C1 segment of cervical spinal cord (tissue), 14 donors: ENCODE data around the gene RIC1.
"Not testable (repeated sequence)": the region's sequence is repeated elsewhere in the genome, so short reads cannot be mapped to it uniquely, and the experiment has no call there.

ENCODE experiments used
- DNase-seq, 14 donors: peaks; one replicate each; lab custom pipeline; 2025; lab: John Stamatoyannopoulos, UW

RIC1 gene

GRCh38 chr9:5787759-5788302, 158.9 kb downstream of the RIC1 start:
- DNase-seq, result no peak

- DNase-seq, result no peak
Observed at GRCh38 chr9:5789489-5789888, 160.6 kb downstream of the RIC1 start.

- DNase-seq, result no peak
Observed at GRCh38 chr9:5790923-5791322, 162.0 kb downstream of the RIC1 start.

DNA sequence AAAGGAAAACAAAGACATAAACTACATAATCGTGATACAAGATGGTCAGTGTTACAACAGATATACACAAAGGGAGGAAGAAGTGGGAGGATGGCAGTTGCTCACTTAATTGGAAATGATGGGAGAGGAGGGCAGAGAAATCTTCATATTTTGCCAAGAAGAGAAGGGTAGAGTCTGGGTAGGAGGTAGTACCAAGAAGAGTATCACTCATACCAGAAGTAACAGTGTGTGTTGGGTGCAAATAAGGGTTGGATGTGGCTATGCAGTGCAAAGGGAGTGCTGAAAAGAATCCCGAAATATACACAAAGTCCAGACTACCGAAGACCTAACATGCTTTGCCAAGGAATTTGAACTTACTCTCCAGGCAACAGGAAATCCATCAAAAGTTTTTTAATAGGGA, 163.0 kb downstream of the RIC1 start:
- DNase-seq, result no peak

GRCh38 chr9:5793812-5794211, 164.9 kb downstream of the RIC1 start:
- no peak for DNase-seq

GRCh38 chr9:5796298-5796697, 167.4 kb downstream of the RIC1 start:
- DNase-seq, result no peak

GRCh38 chr9:5798581-5798980, 169.7 kb downstream of the RIC1 start:
- DNase-seq, result no peak

DNA sequence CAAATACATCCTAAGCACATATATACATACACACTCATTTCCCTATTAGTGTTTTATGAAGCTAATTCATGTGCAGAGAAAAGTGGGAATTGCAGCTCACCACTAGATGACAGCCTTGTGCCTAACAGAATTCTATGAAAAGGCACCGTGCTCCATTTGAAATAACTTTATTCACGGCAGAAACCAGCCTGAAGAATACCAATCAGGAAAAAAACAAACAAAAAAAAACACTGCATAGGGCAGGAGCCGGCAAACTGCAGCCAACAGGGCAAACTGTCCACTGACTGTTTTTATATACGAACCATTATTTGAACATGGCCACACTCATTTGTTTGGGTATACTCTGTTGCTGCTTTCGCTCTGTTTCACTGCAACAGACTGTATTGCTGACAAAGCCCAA, 170.4 kb downstream of the RIC1 start:
- peak in 6 of 14 donors; percentile 2 to 20 (median 10) for DNase-seq

DNA sequence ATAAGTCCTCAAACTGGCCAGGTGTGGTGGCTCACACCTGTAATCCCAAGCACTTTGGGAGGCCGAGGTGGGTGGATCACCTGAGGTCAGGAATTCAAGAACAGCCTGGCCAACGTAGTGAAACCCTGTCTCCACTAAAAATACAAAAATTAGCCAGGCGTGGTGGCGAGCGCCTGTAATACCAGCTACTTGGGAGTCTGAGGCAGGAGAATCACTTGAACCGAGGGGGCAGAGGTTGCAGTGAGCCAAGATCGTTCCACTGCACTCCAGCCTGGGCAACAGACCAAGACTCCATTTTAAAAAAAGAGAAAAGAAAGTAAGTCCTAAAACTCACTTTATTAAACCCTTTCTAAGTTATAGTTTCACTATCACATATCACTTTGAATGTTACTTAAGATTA, 171.5 kb downstream of the RIC1 start:
- not testable (repeated sequence) for DNase-seq

DNA sequence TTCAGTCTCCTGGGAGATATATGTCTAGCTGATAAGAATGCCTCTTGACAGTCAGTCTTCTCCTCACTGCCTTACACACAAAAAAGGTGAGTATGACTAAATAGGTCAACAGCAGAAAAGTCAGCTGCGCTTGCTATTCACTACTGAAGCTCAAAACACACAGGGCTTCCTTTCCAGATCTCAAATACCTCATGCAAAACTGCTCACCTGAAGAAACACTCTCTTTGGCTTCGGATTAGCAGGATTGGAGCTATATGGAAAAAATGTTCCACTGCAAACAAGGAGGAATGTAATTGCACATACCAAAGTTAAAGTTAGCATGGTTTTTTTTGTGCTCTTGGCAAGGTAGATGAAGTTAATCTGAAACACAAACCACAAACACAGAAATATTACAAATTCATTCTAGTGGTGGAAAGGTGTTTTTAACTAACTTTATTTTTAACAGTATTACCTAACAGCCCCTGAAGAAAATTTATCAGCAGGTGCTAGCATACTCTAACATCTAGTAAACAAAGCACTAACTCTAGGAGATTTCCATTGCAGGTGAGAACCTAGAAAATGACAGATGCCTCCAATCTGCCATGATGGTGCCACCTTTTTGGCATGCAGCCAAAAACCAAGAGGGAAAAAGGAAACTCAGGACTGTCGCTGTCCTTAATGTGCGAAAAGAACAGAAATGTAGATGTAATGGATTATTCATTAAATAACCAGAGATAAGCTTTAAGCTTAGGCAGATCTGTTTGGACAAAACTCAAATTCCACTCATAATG, 172.2 kb downstream of the RIC1 start:
- peak in 1 of 14 donors; percentile 34 for DNase-seq

DNA sequence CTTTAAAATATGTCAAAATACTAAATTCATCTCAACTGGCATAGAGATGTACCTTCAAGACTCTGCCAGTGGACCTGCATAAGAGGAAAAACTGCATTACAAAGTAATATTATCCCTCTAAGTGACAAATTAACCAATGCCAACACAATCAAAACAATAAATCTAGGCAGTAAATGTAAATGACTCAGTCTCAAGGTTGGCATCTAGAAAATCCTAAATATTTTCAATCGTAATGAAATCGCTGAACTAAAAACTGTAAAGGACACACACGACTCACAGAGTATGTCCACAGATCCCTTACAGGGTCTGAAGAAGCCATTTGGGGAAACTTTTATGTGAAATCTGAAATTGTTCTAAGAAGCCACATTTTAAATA, 172.8 kb downstream of the RIC1 start:
- no peak for DNase-seq

GRCh38 chr9:5805478-5805877, 176.6 kb downstream of the RIC1 start:
- no peak for DNase-seq

DNA sequence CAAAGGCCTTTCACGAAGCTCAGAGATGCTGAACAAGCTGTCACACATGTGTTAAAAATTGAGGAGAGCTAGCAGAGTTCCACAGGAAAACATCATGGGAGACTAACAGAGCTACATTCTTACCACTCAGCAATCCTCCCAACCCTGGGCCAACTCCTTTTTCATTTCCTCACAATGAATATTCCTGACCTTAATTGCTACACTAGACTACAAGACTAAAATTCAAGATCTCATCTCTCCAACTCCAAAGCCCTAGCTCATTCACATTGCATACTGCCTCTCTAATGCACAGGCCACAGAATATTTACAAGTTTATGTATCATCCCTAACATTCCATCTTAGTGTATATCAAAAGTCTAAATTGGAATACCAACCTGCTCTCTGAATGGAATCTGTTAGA, 182.8 kb downstream of the RIC1 start:
- no peak for DNase-seq

- DNase-seq, result no peak
Observed at GRCh38 chr9:5813824-5814223, 184.9 kb downstream of the RIC1 start.

DNA sequence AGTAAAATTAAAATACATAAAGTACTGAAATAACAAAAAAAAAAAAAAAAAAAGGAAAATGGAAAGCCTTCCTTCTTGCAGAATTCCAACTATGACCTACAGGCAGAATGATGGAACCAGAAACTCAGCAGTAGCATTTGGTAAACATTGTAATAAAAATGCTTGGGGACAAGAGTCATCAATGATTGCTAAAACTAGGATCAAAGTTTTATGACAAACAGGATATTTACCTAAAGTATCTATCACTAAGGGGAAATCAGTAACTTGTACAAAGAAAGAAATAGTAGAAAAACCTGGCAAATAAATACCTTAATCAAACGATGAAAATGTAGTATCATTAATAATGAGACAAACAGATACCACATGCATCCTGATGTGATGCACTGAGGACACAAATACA, 186.6 kb downstream of the RIC1 start:
- DNase-seq, result no peak

DNA sequence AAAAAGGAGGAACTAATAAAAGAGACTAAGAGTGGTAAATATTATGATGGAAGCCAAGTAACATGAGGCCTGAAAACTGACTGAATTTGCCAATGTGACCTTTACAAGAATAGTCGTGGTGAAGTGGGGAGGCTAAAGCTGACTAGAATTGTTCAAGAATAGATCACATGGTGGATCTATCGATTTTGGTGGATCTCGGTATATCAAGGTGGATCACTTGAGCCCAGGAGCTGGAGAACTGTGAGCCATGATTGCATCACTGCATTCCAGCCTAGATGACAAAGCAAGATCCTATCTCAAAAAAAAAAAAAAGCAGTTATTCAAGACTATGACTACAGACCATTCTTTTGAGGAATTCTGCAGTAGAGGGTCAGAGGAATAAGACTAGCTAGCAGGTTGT, 189.0 kb downstream of the RIC1 start:
- no peak for DNase-seq

DNA sequence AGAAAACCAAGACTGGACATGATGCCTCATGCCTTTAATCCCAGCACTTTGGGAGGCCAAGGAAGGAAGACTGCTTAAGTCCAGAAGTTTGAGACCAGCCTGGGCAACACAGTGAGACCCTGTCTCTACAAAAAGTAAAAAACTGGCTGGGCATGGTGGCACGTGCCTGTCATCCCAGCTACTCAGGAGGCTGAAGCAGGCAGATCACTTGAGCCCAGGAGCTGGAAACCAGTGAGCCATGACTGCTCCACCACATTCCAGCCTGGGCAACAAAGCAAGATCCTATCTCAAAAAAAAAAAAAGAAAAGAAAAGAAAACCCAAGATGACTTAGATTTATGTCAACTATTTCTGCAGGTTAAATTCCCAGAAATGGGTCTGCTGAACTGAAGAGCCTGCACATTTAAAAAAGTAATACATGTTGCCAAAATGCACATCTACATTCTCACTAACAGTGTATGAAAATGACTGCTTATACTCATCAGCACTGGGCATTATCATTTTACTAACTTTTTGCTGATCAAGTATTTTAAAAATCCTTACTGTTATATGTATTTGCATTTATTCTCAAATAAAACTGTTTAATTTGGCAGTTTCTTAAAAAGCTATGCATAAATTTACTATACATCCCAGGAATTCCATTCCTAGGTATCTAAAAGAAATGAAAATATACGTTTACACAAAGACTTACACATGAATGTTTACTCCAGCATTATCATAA, 189.7 kb downstream of the RIC1 start:
- no peak for DNase-seq

DNA sequence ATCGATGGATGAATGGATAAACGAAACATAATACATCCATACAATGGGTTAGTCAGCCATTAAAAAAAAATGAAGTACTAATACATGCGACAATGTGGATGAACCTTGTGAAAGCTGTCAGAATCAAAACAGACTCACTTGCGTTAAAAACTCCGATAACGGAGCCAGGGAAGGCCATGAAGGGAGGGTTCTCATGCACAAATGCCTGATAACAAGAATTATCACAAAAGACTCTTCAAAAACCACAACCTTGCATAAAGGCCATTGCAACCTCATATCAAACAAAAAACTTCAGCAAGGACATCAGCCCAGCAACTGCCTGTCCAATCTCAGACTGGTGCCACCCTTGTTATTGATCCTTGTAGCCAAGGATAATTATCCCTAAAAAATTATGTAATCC, 190.3 kb downstream of the RIC1 start:
- no peak for DNase-seq

- DNase-seq, result no peak
Observed at GRCh38 chr9:5820425-5820824, 191.5 kb downstream of the RIC1 start.

DNA sequence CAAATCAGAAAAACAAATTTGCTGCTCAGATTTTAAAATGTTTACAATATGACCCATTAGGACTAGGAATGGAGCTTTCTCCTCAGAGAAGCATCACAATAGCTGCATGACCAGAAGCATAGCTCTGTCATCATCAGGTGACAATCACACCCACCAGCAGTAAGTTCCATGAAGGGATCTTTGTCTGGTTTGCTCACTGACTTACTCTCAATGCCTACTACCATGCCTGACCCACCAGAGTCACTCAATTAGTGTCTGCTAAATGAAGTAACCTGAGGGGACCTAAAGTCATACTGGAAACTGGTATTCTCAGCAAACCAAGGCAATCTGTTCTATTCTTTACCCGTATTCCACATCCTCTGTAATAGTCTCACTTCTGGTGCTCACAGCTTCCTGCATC, 196.3 kb downstream of the RIC1 start:
- peak in 4 of 14 donors; percentile 15 to 26 (median 16) for DNase-seq
